GM04504 (cell line): ENCODE data around the gene SLA2.
"Not testable (repeated sequence)": the region's sequence is repeated elsewhere in the genome, so short reads cannot be mapped to it uniquely, and the experiment has no call there.

ENCODE experiments used
- DNase-seq: peaks from one replicate; pipeline ENCODE4 v3.0.0-alpha.2; 2012; ENCODE audit warnings: low read depth

Gene SLA2

GRCh38 chr20:36573798-36574365, 72.1 kb downstream of the SLA2 start:
- no peak for DNase-seq

- peak; percentile 49 for DNase-seq
These were observed 72.7 kb downstream of the SLA2 start, which contains the start of gene TGIF2 for GRCh38 chr20:36573103-36573797. Gene TGIF2, plus strand, starts transcription at chr20:36573597. Its CDS starts 5,178 bp downstream, at chr20:36578775.

- no peak for DNase-seq
These were observed 73.3 kb downstream of the SLA2 start for GRCh38 chr20:36572701-36573102.

GRCh38 chr20:36571564-36572504, 74.2 kb downstream of the SLA2 start:
- DNase-seq = no peak

GRCh38 chr20:36569847-36570429, 76.1 kb downstream of the SLA2 start:
- no peak for DNase-seq

- DNase-seq = no peak
These were observed 80.5 kb downstream of the SLA2 start for GRCh38 chr20:36565520-36565919.

- not testable (repeated sequence) for DNase-seq
These were observed 81.3 kb downstream of the SLA2 start for GRCh38 chr20:36564726-36565121.

- DNase-seq = not testable (repeated sequence)
These were observed 81.8 kb downstream of the SLA2 start for GRCh38 chr20:36564078-36564725.

GRCh38 chr20:36563374-36563773, 82.6 kb downstream of the SLA2 start:
- DNase-seq = no peak

- DNase-seq = no peak
These were observed 83.3 kb downstream of the SLA2 start for GRCh38 chr20:36562724-36563123.
